GM12872 (cell line): ENCODE results near the gene F7.

ENCODE experiments used
- TF ChIP-seq, protein P1 (sequence below): IDR thresholded peaks from 3 replicates; pipeline ENCODE4 v1.5.1; 2011; ENCODE audit warnings: low read depth, mild to moderate bottlenecking, low read length, moderate library complexity; ENCODE audit not compliant: insufficient read depth

Gene F7

GRCh38 chr13:113105032-113105920, at the start of gene F7:
Gene F7 (plus strand): TSS chr13:113105791. CDS start chr13:113105842, 51 bp downstream.
- TF ChIP-seq, protein P1, sequence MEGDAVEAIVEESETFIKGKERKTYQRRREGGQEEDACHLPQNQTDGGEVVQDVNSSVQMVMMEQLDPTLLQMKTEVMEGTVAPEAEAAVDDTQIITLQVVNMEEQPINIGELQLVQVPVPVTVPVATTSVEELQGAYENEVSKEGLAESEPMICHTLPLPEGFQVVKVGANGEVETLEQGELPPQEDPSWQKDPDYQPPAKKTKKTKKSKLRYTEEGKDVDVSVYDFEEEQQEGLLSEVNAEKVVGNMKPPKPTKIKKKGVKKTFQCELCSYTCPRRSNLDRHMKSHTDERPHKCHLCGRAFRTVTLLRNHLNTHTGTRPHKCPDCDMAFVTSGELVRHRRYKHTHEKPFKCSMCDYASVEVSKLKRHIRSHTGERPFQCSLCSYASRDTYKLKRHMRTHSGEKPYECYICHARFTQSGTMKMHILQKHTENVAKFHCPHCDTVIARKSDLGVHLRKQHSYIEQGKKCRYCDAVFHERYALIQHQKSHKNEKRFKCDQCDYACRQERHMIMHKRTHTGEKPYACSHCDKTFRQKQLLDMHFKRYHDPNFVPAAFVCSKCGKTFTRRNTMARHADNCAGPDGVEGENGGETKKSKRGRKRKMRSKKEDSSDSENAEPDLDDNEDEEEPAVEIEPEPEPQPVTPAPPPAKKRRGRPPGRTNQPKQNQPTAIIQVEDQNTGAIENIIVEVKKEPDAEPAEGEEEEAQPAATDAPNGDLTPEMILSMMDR = no peak

DNA sequence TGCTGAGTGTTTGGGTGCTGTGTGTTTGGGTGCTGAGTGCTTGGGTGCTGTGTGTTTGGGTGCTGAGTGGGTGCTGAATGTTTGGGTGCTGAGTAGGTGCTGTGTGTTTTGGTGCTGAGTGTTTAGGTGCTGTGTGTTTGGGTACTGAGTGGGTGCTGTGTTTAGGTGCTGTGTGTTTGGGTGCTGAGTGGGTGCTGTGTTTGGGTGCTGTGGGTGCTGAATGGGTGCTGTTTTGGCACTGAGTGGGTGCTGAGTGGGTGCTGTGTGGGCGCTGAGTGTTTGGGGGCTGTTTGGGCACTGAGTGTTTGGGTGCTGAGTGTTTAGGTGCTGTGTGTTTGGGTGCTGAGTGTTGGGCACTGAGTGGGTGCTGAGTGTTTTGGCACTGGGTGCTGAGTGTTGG, 48.5 kb upstream of the F7 start:
- TF ChIP-seq, protein P1 = no peak

- TF ChIP-seq, protein P1 = no peak
Measured at GRCh38 chr13:113058129-113058987, 47.2 kb upstream of the F7 start.

DNA sequence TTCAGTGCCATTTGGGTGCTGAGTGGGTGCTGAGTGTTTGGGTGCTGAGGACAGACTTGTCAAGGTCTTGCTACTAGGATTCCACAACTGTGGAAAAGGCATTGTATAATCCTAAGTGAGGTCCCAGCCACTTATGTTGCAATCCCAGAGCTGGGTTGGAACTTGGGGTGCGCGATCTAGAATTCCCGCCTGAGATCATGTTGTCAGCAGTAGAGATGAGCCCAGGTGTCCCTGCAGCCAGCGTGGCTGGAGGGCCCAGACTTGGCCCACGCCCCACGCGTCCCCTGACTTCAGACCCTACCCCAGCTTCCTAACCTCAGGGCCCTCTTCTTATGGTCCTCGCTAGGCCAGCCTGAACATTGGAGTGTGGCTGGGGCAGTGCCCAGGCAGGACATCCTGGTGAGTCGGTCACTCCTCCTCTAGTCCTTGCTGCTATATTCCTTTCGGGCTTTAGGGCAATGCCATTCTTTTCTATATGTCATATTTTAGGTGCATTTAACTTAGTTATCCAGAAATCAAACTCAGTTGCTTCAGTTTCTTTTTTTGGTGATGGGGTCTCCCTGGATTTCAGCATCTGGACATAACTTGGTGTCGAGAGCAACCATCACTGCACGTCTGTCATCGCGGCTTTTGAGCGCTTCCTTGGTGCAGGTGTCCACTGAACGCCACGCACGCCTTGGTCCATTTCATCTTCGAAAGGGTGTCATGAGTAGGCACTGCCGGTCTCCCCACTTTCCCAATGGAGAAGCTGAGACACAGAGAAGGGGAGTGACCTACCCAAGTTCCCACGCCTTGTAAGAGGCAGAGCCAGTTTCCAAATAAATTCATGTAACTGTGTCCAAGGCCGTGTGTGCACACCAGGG, 46.4 kb upstream of the F7 start:
- TF ChIP-seq, protein P1 = no peak

DNA sequence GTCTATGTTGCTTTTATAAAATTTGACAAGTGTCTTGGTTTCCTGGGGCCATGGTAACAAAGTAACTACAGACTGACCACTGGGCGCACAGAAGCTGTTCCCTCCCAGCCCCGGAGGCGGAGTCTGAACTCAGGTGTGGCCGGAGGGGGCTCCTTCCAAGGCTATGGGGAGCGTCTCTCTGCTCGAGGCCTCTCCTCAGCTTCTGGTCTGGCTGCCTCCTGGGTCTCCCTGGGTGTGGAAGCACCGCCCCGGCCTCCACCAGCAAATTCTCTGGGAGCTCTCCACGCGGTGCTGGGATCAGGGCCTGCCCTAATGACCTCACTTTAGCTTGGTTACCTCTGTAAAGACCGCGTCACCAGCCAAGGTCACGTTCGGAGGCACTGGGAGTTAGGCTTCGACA, 45.7 kb upstream of the F7 start:
- TF ChIP-seq, protein P1 = no peak

DNA sequence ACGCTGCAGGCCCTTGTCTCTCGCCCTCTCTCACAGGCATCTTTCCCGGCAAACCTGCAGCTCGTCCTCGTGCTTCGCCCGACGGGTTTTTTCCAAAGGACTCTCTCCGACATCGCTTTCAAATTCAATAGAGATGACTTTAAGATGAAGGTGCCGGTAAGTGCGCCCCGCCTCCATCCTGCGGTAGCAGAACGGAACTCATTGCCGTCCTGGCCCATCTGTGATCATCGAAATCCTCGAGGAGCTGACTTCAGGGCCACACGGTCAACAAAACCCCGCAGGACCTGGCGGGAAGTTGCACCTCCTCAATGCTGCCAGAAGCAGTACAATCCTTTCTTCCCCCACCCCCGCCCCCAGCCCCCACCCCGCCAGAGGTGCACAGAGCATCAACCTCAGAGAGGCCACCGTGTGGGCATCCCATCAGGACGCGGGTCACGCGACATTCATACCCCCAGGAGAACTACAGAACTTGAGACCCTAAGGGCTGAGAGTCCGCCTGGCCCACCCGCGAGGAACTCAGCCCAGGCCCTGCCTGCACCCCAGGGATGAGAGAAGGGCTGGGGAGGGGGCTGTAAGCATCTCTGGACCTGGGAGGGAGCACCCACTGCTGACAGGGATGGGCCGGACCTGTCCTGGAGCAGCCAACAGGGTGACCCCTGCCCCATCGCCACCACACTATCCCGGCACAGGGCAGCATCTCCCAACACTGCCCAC, 44.9 kb upstream of the F7 start:
- TF ChIP-seq, protein P1 = no peak
